Epidermal melanocyte (primary cell): ENCODE results near the gene MTCP1.

ENCODE experiments used
- DNase-seq: peaks from one replicate; pipeline ENCODE4 v3.0.0; 2011; ENCODE audit warnings: low spot score; ENCODE audit not compliant: insufficient read length

MTCP1 gene

DNA sequence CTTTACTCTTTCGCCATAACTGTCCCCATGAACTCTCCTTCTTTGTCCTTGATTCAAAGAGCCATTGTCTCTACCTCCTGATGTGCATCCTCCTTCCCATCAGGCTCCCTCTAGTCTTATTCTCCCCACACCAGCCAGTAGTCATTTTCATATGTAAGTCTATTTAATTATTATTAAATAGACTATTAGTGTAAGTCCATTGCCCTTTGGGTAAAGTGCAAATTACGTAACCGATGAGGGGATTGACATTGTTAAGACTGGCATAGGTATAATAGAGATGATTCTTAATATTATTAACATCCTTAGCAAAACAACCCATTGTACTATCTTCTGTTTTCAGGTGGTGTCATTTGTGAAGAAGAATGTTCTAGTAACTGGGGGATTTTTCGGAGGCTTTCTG, 16.7 kb downstream of the MTCP1 start:
- DNase-seq = no peak

DNA sequence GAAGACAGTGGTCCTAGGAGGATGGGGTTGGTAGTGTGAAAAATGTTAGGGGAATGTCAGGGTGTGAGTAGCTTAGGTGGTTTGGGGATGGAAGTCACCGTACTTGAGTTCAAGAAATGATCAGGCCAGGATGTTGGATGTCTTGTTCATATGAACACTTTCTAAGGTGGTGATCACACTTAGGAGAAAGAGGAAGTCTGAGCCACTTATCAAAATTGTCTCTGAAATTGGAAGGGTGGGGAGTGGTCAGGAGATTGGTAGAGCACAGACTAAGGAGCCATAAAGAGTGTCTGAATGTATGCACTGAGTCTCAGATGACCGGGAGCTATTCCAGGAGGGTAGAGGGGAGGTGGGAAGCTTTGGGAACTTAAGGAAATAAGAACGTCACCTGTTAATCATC, 17.3 kb downstream of the MTCP1 start:
- no peak for DNase-seq

DNA sequence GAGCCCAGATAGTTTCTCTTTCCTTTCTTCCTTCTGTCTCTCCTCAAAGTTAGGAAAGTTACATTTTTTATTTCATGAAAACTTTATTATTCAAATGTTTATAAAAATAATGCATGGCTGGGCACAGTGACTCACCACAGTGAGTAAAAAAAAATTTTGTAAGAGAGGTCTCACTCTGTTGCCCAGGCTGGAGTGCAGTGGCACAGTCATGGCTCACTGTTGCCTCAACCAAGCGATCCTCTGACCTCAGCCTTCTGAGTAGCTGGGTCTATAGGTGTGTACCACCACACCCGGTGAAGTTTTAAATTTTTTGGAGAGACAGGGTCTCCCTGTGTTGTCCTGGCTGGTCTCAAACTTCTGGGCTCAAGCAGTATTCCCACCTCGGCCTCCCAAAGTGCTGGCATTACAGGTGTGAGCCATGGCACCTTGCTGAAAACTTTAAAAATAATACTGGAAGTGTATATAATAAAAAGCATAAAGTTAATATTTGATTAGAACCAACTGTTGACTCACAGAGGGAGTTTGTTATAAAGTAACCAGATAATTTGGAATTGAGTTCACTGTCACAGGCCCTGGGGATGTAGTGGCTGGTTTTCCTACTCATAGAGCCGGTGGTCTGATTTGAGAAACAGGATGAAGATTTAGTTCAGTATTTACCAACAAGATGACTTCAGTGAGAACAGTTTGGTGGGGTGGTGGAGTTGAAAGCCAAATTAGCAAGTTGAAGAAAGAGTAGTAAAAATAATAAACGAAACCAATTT, 18.0 kb downstream of the MTCP1 start:
- no peak for DNase-seq

DNA sequence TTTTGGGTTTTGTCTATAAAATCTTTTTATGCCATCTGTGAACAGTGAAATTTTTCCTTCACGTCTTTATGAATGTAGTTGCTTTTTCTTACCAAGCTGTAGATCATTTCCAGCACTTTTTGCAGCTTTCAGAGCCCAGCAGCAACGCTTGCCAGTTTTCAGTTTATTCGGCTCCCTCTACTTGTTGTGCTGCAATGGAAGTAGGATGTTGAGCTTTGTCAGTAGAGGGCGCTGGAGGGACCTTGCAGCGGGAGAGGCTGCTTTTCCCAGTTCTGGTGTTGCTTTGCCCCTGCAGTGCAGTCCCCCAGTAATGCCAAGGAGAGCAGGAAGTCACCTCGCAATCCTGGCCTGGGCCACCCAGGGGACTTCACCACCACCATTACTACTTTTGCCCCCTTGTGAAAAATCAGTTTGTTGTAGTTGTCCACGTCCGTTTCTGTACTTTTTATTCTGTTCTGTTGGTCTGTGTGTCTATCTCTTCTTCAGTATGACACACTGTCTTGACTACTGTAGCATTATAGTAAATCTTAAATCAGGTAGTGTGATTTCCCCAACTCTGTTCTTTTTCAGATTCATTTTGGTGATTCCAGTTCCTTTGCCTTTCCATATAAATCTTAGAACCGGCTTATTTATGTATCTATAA, 21.8 kb downstream of the MTCP1 start:
- DNase-seq = no peak

- no peak for DNase-seq
These were observed 24.0 kb downstream of the MTCP1 start for GRCh38 chrX:155046811-155047528.

DNA sequence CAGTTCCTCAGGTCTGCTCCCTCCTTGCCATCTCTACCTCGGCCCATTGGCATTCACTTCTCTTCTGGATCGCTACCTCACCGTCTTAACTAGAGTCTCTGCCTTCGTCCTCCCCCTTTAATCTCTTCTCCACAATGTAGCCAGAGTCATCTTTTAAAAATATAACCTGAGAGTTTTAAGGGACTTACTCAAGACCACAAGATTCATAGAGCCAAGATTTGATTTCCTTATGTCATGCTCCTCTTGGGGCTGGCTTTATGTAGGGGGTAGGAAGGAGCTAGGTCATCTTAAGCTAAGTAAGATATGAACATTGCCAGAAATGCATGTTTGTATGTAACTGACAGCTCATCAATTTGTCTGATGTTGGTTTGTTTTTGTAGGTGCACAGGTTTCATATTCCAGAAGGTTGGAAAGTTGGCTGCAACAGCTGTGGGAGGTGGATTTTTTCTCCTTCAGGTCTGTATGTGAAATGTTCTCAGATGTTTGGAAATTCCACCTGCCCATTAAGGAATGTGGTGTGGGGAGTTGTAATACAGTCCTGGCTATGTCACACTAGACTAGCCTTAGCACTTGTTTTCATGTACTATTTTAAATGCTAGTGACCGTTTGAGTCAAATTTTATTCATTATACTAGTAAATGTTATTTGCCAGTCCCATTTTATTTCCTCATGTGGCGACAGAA, 24.7 kb downstream of the MTCP1 start:
- no peak for DNase-seq

- no peak for DNase-seq
These were observed 35.2 kb downstream of the MTCP1 start for GRCh38 chrX:155035688-155036087.

DNA sequence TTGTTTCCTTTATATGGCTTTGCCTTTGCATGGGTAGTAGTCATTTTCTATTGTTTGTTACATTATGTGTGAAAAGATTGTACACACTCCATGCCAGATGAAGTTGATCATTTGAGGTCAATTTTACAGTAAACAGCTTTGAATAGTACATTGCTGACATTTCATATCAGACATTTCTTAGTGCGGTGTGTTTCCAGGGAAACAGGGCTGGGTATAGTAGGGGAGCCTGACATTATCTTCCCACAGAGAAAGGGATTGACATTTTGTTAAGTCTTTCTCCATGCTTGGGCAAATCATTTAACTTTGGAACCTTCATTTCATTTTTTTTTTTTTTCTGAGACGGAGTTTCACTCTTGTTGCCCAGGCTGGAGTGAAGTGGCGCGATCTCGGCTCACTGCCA, 39.3 kb downstream of the MTCP1 start:
- DNase-seq = no peak

DNA sequence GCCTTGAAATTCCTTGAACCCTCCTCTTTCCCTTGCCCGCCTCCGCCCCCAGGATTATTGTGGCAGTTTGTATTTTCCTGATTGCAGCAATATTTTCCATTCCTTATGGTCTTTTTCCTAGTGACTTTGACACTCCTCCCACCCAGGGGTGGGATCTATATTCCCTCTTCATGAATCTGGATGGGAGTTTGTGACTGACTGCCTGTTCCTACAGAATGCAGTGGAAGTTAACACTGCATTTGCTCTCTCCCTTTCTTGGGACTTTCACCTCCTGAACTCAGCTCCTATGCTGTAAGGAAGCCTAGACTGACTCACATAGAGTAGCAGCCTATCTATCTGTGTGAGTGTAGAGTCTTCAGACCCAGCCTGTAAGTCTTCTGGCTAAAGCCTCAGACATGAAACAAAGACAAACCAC, 42.1 kb downstream of the MTCP1 start:
- no peak for DNase-seq

DNA sequence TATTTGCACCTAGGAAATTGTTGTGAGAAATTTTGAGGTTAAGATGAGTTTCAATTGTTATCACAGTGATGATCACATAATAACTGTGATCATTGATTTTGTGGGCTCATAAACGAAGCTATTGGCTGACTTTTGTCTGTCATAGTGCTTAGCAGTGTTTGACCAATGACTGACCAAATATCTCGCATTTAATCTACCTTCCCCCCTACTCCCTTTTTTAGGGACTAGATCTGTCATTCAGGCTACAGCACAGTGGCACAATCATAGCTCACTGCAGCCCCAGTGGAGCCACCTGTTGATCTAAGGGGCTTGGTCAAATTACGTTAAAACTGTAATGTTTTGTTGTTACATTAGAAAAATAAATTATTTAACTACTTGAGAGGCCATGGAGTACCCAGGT, 42.8 kb downstream of the MTCP1 start:
- DNase-seq = no peak

DNA sequence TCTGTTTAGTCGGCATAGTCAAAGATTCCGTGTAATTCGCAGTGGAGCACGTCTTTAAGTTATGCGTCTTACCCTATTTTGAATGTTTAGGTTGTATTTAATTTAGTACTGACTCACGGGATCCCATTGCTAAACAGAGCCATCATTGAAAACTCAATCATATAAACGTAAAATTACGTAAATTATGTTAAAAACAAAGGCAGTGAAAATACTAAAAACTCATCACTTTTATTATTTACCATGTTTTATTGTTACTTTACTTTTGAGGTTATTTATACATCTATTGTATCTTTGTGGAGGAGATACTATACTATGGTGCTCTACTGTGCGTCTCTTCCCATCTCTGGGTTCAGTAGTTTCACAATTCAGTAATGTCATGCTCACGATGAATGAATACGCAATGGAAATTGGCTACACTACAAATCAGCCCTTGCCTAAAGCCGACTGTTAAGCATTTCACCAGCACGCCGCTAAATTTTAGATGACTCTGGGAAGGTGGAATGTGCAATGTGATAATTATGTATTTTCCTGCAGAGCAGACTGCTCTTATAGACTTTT, 43.3 kb downstream of the MTCP1 start:
- no peak for DNase-seq

GRCh38 chrX:155026727-155027508, 44.0 kb downstream of the MTCP1 start, which contains the start of gene FUNDC2:
TSS of gene FUNDC2 (plus strand) at chrX:155026844. CDS start at chrX:155026939, 95 bp downstream.
- peak; percentile 42 for DNase-seq

GRCh38 chrX:155026420-155026726, 44.6 kb downstream of the MTCP1 start:
- no peak for DNase-seq

DNA sequence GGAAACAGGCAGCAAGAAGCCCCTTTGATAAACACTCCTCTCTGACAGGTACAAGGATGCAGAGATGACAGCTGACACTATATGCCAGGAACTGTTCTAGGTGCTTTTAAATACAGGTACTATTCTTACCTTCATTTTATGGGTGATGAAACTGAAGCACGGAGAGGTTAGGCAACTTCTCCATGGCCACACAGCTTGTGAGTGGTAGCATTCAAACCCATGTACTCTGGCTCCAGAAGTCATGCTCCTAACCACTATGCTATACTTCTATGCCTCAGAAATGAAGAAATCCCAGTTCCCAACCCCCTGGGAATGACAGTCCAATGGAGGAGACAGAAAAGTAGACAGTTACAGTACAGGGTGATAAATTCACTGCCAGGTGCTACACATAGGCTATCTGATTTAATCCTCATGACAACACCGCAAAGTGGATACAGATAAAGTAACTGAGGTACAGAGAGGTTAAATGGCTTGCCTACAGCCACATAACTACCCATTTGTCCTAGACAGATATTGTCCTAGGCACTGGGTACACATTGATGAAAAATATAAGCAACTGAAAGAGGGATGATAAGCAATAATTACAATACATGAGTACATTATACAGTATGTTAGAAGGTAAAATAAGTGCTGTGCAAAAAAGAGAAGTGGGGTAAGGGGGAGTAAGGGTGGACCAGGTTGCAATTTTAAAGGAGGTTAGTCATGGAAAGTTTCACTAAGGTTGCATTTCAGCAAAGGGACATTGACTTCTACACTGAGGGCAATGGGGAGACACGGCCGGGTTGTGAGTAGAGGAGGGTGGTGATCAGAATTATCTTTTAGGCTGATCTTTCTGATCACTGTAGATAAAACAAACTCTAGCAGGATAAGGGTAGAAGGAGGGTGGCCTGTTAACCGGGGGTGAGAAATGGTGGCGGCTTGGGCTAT, 46.8 kb downstream of the MTCP1 start:
- DNase-seq = no peak

DNA sequence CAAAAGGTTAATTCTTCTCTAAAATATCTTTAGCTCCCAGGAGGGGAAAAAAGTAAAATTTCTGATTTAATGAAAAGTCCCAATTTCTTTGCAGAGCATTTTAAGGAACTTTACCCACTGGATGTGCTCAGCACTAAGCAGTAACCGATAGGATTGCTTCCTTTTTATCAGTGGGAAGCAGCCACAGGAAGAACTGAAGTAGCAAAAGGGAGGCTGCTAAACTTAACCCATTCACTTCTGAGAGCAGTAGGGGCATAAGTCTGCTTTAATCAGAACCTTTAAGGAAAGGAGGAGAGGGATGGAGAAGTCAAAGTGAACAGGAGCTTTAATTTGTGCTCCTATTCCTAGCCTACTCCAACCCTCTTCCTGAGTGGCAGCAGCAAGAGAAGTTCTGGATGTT, 48.4 kb downstream of the MTCP1 start, which contains the start of gene F8:
F8 (minus strand) TSS at position 139 of the 400 bp plus-strand sequence. CDS start 171 bp downstream, outside the sequence.
- DNase-seq = no peak

- DNase-seq = no peak
These were observed 50.3 kb downstream of the MTCP1 start for GRCh38 chrX:155020591-155020990.
